CD4-positive, alpha-beta T cell treated with Interleukin-15 for 4 hours (primary cell): ENCODE results near the gene CHCHD6.

Experiments used
- DNase-seq: peaks from one replicate; pipeline ENCODE4 v3.0.0-alpha.2; 2020; ENCODE audit warnings: low spot score

CHCHD6 gene

DNA sequence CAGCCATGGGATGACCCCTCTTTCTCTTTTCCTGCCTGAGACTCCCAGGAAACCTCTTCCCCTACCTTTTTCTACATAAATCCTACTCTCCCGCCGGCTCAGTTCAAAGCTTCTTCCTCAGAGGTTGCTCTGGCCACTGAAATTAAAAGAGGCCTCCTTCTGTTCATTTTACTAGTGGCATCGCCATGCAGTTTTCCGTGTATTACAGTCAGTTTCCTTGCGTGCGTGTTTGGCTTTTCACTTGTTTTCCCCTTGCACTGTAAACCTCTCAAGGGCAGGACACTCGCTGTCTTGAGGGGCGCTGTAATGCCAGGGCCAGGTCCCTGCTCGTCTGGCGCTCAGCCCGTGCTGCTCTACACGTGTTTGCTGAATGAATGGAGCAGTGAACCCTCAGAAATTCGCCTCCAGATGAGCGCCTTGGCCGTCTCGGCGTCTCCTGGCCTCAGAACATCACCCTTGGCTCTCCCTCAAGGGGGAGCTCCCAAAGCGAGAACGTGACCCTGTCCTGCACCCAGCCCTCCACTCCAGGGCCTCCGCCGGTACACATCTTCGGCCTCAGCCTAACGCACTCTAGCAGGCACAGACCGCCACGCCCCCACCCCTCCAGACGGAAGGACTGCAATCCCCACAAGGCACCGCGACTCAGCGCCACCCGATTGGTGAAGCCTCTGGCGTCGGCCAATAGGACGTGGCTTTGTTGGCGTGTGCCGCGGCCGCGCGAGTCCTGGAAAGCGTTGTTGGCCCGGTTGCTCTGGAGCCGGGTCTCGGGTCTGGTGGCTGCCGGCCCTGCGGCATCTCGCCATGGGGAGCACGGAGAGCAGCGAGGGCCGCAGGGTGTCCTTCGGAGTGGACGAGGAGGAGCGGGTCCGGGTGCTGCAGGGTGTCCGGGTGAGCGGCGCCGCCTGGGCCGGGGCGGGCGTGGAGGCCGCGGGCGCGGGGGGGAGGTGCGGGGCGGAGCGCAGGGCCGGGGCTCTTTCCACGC is at the start of gene CHCHD6:
TSS of gene CHCHD6 (plus strand) at position 729 of the 982 bp plus-strand sequence. CDS start at position 802, 73 bp downstream.
- DNase-seq, result peak; percentile 97

- DNase-seq, result peak; percentile 61
Observed at GRCh38 chr3:126654571-126655383, 49.3 kb upstream of the CHCHD6 start, which contains the start of gene TXNRD3. Gene TXNRD3, minus strand, starts transcription at chr3:126655124.

- no peak for DNase-seq
Observed at GRCh38 chr3:126655887-126656286, 48.2 kb upstream of the CHCHD6 start.

GRCh38 chr3:126656371-126657134 is 47.5 kb upstream of the CHCHD6 start:
- DNase-seq, result no peak

- DNase-seq, result no peak
Observed at GRCh38 chr3:126657901-126658300, 46.1 kb upstream of the CHCHD6 start.

- no peak for DNase-seq
Observed at GRCh38 chr3:126658584-126658983, 45.5 kb upstream of the CHCHD6 start.

- no peak for DNase-seq
Observed at GRCh38 chr3:126659915-126660886, 43.8 kb upstream of the CHCHD6 start.

DNA sequence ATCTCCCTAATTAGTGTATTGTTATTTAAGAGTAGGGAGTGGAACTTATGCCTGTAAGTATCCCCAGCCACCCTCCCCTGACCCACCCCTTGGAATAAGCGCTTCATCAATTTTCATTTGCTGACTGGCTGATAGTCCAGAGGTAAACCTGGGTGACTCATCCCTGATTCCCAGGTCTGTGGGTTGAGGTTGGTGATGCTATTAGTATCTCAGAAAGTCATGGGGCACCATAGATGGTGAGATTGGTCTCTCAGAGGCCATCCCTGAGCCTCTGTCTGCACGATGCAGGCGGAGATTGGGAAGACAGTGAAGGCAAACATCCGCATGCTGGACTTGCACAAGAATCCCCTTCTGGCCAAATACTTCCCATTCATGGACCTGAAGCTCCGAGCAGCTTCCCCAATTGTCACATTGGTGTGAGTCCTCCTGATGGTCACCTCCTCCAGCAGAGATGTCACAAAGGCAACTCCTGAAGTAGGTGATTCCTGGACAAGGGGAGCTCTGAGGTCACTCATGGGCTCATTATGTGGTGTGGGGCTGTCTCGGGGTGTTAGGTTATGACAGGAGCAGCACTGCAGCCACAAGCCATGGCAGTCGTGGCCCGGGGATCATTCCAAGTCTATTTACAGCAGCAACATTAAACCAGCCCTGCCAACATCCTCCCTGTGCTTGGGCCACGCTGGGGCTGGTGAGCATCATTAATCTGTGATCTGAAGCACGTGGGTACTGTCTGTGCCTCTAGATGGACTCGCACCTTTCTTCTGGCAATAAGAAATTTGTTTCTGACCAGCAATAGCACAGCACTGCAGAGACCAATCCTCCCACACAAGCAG is 42.3 kb upstream of the CHCHD6 start:
- no peak for DNase-seq

- DNase-seq, result no peak
Observed at GRCh38 chr3:126663257-126663656, 40.8 kb upstream of the CHCHD6 start.

GRCh38 chr3:126663750-126664149 is 40.3 kb upstream of the CHCHD6 start:
- DNase-seq, result no peak

DNA sequence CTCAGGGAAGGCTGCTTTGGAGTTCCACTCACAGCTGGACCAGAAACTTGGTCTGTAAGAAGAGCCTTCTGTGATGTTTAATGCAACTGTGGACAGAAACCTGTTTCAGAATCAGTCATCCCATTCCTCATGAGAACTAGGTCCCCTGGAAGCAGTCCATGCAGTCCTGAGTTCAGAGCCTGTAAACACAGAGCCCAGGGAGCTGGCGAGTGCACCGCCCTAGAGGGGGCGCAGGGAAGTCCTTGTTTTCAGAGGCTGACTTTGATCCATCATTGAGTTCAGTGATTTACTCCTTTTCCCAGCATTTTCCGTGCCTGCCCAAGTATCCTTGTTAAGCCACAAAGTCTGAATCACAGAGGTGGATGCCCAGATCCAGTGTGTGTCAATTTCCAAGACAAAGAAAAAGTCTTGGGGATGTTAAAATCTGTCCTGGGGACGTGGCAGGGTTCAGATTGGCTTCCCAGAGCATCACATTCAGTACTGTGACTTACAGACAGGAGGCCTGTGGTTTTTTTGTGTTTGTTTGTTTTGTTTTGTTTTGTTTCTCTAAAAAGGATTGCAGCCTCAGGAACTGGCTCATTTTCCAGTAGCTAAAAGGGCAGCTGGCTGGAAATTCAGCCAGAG is 39.3 kb upstream of the CHCHD6 start:
- DNase-seq, result no peak

- DNase-seq, result no peak
Observed at GRCh38 chr3:126665221-126665936, 38.7 kb upstream of the CHCHD6 start.

GRCh38 chr3:126665959-126666657 is 37.9 kb upstream of the CHCHD6 start:
- no peak for DNase-seq

DNA sequence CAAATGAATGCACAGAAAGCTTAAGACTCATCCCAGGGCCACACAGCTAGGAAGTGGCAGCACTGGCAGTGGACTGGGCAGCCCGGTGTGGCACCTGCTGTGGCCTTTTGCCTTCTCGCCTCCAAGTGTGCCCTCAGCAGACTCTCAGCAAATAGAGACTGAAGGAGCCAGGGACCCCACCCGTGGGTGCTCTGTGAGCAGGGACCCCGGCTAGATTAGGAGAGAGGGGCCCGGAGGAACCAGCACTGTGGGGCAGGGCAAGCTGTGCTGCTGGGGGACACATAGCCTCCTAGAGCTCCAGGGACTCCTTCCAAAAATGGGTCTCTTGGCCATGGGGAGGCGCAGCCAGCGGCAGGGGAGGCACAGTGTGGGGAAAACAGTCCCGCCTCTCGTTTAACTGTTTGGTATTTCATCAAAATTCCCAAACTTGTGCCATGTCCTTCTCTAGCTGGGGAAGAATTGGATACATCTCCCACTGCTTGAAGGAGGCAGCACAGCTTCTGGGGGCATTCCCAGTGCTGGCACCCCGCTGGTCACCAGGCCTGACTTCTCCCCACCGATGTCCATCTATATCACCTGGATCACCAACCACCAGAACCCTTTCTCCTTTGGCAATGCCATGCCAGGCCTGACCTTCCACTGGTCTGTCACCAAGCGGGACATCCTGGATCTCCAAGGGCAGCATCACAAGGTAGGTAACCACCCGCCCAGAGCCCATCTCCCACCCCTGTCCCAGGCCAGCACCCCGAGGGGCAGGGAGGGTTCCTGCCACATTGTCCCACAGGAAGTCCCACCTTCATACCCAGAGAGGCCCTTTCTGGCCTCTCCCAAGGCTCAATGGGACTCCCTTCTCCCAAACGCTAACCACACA is 37.1 kb upstream of the CHCHD6 start:
- no peak for DNase-seq

DNA sequence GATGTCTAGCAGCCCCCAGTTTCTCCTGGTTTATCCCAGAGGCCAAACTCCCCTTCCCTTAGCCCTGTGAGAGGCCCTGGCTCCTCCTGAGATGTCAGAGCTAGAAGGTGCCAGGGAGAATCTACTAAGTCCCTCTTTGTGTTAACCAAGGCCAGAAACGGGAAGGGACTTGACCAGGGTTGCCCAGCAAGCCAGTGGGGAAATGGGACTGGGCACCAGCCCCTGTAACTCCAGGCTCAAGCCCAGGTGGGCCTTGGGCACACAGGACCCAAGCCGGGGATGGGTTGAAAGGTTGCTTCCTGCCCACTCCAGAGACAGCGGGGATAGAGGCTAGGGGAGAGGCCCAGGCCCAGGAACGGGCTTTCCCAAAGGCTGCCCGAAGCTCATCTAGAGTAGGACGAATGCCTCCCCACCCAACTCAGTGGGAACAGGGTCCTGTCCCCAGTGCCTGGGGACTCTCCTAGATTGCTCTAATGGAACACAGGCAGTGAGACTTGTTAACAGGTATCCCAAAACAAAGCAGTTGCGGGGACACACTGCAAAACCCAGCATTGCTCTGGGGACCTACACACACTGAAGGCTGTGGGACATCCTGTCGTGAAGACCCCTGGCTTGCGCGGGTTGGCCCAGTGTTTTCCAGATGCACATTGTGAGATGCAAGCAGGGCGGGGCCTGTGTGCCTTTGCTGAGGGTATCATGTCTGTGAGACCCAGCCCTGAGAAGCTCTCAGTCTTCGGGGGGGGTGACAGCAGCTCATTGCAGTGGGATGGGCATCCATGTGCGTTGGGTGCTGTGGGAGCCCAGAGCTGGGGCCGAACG is 36.2 kb upstream of the CHCHD6 start:
- no peak for DNase-seq
